Daoy (cell line): Measurements from ENCODE around the gene C10orf53. TPM values are rescaled to one million over a fixed set of nuclear protein-coding genes. Genes with fewer than 3 reads are reported as not detected.

Experiments used
- DNase-seq: peaks from one replicate; pipeline ENCODE4 v3.0.0-alpha.2; 2015; ENCODE audit warnings: low read depth
- total RNA-seq: library from RNA; depleted of rRNA; stranded (reverse); fragments of >200 nt; shearing (Covaris generic); gene quantifications from 2 replicates; pipeline ENCODE4 v1.2.3, GENCODE V29; 2014; rRNA removed

C10orf53 gene
- not detected in 2 replicates for total RNA-seq

GRCh38 chr10:49679480-49679893, at the start of gene C10orf53:
Gene C10orf53 (plus strand): TSS chr10:49679651. CDS start chr10:49679698, 47 bp downstream.
- peak; percentile 52 for DNase-seq

- no peak for DNase-seq
These were observed 47.5 kb upstream of the C10orf53 start for GRCh38 chr10:49631975-49632374.

- DNase-seq, result peak; percentile 17
These were observed 46.8 kb upstream of the C10orf53 start for GRCh38 chr10:49632406-49633317.

- DNase-seq, result no peak
These were observed 46.0 kb upstream of the C10orf53 start for GRCh38 chr10:49633327-49634068.

- DNase-seq, result no peak
These were observed 45.3 kb upstream of the C10orf53 start for GRCh38 chr10:49634069-49634660.

GRCh38 chr10:49642311-49642710, 37.1 kb upstream of the C10orf53 start:
- DNase-seq, result no peak

GRCh38 chr10:49643241-49644034, 36.0 kb upstream of the C10orf53 start:
- DNase-seq, result no peak

GRCh38 chr10:49644035-49644646, 35.3 kb upstream of the C10orf53 start:
- no peak for DNase-seq

- no peak for DNase-seq
These were observed 34.0 kb upstream of the C10orf53 start for GRCh38 chr10:49645417-49645816.

GRCh38 chr10:49645871-49646870, 33.3 kb upstream of the C10orf53 start:
- DNase-seq, result no peak

GRCh38 chr10:49647554-49647953, 31.9 kb upstream of the C10orf53 start:
- DNase-seq, result no peak

GRCh38 chr10:49647985-49648795, 31.3 kb upstream of the C10orf53 start:
- DNase-seq, result no peak

GRCh38 chr10:49649294-49649693, 30.2 kb upstream of the C10orf53 start:
- DNase-seq, result peak; percentile 9

- DNase-seq, result no peak
These were observed 29.3 kb upstream of the C10orf53 start for GRCh38 chr10:49649936-49650723.

- DNase-seq, result no peak
These were observed 28.8 kb upstream of the C10orf53 start for GRCh38 chr10:49650724-49651034.

GRCh38 chr10:49651039-49651835, 28.2 kb upstream of the C10orf53 start:
- DNase-seq, result no peak

GRCh38 chr10:49651917-49652316, 27.5 kb upstream of the C10orf53 start:
- DNase-seq, result no peak
